GM18868 (cell line): ENCODE results near the gene RPL34.

ENCODE experiments used
- ATAC-seq: cut with Tn5 transposase; IDR thresholded peaks from one replicate; pipeline ENCODE4 v1.9.1; 2021; ENCODE audit warnings: mild to moderate bottlenecking, moderate library complexity; ENCODE audit not compliant: unreplicated experiment

The RPL34 gene

DNA sequence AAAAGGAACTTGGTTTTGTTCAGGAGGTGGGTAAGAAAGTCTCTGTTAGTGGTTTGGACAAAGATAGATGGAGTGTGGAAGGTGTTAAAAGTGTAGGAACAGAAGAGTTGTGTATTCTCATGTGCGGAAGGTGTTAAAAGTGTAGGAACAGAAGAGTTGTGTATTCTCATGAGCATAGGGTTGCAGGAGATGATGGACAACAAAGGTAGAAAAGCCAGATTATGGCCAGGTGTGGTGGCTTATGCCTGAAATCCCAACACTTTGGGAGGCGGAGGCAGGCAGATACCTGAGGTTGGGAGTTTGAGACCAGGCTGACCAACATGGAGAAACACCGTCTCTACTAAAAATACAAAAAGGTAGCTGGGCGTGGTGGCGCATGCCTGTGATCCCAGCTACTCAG lies 2.5 kb downstream of the RPL34 start:
- no peak for ATAC-seq

DNA sequence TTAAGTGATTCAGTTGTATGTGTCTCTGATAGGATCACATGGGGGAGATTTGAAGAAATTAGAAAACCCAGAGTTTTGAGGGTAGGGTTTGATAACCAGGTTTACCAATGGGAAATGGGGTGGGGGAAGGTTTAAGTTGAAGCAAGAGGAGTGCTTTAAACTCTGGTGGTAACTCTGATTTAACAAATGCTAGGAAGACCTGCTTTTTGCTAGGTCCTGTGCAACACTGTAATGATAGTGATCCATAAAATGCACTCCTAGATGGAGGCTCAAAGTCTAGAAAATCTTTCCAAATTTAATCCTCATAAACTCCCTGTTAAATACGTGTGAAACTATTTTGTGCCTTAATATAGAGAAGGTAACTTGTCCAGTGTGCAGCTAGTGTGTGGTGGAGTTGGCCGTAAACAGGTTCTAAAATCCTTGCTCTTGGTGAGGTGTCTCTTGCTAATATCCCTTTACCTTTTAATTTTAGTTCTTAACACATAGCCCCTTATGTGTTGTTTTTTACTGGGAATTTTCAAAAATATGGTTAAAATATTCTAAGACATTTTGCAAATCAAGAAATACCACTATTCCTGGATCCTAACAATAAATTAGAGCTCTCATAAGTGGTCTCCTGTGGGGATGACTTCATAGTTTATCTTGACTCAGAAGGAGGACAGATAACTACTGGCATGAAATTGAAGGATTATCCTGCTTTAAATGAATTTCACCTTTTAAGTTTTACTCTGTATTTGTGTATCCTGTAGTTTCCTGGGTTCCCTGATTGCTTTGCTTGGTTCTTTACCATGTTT lies 4.1 kb downstream of the RPL34 start:
- no peak for ATAC-seq

- no peak for ATAC-seq
Measured at GRCh38 chr4:108626056-108626455, 5.7 kb downstream of the RPL34 start.

DNA sequence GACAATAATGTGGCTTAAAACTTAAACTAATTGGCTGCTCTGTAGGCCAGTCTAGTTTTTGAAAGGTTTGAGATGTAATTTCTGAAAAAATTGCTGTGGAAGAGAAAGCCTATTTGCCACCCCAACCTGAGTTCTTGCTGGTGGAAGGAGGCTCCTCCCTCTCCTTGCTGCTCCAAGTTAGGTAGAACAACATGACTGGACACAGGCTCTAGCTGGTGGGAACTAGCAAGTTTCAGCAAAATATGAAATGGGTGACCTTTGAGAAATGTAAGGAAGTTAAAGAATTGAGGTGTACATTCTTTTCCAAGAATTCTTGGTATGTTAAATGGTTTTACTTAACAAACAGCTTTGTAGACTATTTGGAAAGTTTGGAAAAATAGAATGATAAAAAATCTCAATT lies 8.0 kb downstream of the RPL34 start:
- ATAC-seq: no peak

GRCh38 chr4:108635070-108635655 lies 14.8 kb downstream of the RPL34 start:
- ATAC-seq: no peak

GRCh38 chr4:108636246-108636645 lies 15.9 kb downstream of the RPL34 start:
- no peak for ATAC-seq

DNA sequence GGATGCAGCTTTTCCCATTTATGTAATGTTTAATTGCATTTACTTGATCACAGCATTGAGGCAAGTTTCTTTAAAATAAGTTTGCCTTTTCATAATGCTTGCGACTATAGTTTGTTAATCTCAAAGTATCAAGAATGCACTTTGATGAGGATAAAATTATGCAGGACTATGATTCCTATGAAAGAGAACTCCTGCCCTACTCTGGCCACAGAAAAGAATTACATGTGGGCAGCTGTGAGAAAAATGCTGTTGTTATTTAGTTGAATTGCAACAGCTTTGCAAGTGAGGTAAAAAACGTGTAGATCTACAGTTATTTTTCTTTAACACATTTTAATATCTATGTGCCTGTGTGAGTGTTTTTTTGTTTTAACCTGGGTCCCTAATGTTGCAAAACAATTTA lies 17.5 kb downstream of the RPL34 start:
- ATAC-seq: no peak

GRCh38 chr4:108644237-108644636 lies 23.9 kb downstream of the RPL34 start:
- no peak for ATAC-seq

DNA sequence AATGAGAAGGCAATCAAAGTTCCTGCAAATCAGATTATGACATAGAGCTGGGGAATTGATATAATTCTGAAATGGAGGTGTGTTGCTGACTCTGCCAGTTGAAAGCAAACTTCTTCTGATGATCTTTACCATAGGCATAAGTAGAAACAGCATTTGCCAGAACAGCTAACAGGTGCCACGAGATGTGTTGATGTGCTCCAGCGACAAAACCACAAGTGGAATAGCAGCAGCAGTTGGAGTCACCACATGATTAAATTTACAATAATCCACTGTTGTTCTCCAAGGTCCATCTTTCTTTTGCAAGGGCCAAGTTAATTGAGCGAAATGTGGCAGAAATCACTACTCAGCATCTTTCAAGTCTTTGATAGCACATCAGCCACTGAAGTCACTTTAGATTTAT lies 26.3 kb downstream of the RPL34 start:
- no peak for ATAC-seq

- ATAC-seq: peak; percentile 13
Measured at GRCh38 chr4:108649863-108650211, 29.5 kb downstream of the RPL34 start.

DNA sequence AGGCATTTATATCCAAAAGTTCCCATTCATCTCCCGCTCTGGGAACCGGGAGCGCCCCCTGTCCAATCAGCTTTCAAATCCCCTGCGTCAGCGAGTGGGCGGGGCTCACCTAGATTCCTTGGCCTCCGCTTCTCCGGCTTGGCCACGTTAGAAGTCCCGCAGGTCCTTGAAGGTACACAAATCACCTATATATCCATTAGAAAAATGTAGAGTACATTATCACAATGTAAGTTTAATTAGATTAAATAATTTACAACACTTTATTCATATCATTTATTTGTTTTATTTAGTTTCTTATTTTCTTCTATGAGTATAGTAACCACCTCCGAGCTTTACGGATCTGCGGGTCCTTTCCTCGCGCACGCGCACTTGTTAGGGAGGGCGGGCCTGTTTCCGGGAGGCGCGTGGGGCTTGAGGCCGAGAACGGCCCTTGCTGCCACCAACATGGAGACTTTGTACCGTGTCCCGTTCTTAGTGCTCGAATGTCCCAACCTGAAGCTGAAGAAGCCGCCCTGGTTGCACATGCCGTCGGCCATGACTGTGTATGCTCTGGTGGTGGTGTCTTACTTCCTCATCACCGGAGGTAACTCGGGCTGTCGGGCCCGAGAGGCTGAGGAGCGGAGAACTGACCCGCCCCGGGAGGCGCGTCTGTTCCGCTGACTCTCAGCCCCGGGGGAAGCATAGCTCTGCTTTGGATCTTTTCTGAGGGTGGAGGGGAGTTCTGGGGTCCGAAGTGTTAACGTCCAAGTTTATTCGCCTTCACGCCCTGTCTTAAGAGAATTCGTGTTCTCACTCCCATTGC lies 30.0 kb downstream of the RPL34 start, which contains the start of gene OSTC:
TSS of gene OSTC (plus strand) at position 388 of the 802 bp plus-strand sequence. CDS start at position 445, 57 bp downstream.
- peak; percentile 90 for ATAC-seq

DNA sequence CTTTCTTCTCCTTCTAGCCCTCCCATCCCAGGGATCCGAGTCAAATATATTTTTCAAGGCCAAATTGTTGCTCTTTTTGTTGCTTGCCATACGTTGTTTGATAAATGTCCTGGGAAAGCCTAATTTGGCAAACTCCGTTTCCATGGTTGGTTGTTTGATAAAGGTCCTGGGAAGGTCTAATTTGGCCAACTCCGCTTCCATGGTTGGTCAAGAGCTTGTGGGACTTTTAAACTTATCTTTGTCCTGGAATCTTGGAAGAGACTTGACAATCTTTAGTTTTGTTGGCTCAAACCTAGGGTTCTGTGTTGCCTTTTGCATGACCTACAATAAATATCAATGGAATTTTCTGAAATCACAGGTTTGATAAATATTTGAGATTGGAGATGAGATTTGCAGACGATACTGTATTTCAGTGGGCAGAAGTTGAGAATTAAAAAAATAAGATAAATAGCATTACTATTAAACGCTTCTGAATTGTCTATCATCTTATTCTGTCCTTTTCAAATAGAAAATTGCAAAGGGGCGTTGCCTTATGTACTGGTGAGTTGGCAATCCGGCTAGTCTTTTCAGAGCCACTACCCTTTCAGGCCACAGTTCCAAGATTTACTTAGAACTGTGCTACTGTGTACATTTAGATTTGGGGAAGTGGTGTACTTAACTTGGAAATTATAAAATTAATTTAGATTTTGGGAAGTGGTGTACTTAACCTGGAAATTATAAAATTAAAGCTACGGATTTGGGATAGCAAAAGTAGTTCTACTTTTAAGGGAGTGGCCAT lies 30.8 kb downstream of the RPL34 start:
- peak; percentile 27 for ATAC-seq

DNA sequence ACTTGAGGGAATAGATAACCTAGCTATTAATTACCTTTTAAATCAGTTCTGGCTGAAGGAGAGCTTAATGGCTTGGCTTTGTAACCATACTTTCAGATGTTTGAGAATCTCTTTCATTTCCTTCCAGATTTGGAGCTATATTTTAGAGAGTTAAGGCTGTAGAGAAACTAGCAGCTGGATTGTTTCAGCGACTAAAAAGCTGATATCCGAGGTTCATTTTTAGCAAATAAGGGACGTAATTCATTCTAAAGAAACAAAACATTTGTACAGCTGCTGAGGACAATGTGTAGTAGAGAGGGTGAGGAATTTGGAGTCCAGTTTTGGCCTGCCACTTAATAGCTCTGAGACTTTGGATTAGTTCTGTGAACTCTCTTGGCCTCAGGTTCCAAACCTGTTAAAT lies 42.3 kb downstream of the RPL34 start:
- ATAC-seq: no peak

DNA sequence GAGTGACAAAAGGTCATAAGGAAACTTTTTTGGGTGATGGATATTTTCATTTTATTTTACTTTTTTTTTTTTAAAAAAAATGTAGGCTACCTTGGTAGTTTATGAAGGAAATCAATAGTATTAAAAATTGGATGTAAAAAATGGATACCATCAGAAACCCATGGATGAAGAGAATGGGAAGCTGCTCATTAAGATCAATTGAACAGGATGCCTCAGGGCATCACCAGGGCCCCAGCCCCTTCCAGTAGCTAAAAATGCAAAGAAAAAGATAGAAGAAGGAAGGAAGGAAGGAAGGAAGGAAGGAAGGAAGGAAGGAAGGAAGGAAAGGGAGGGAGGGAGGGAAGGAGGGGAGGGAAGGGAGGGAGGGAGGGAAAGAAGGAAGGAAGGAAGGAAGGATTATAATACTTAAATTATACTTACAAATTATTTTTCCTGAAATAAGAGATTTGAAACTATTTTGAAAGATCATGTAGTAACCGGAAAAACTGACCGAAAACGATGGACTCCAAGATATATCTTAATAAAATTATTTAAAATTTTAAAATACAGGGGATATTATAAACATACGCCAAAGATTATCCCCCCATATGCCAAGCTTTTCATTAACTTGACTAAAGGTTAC lies 54.1 kb downstream of the RPL34 start:
- no peak for ATAC-seq
